Measurements from ENCODE around the gene OLFML1.

The OLFML1 gene

DNA sequence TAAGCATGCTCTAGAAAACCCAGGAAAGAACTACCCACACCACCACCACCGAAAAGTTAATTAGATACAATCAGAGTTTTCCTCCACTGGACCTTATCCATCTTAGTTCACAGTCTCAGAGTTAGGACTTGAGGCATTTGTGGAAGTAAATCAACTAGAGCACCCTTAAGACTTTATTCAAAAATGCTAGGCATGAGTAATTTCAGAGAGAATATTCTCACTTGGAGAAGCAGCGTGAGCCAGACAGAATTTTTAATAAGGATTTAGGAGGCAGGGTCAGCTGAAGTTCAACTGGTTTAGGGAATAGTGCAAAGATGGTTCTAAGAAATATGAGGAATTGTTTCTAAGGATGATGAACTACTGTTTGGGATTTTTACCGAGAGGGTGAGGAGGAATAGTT is 1.2 kb upstream of the OLFML1 start:
- no peak for DNase-seq

DNA sequence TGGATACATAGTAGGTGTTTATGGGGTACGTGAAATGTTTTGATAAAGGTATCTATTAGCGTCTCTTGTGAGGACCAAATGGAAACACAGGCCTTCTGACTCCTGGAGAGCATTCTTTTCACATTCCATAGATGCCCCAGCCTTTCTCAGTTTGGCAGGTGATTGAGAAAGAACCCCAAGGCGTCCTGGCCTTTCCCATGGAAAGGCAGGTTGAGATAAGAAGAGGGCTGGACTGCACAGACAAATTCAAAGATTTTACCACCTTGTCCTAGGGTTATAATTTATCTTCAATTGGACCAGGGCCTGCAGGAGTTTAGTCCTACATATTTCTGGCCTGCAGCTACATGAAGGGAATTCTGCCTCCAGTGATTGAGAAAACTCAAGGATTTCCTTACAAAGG is 661 bp upstream of the OLFML1 start:
- DNase-seq: no peak

DNA sequence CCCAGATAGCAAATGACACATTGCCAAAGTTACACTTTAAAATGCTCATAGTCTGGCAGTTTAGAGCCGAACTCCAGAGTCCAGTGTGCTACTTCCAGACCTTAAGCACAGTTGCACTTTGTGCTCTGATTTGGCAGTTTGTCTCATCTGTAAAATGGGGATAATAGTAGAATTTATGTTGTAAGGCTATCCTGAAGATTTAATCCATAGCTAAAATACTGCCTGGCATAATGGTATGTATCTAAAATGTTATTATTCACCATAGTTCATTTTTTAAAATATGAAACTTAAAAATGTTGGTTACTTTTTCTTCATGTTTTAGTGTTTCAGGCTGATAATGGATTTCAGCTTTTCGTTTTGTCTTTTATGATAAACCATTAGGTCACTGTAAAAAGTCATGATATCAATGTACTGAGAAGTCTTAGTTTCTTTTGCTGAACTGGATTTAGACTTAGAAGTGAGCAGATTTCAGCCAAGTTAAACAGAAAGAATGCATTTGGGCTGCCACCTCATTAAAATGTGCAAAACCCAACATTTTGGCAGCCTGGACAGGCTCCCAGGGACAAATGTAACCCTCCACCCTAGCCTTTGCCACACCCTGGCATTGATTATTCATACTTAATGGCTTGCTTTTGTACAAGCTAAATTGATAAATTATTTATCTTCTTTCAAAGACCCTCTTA is 933 bp downstream of the OLFML1 start:
- DNase-seq: no peak

DNA sequence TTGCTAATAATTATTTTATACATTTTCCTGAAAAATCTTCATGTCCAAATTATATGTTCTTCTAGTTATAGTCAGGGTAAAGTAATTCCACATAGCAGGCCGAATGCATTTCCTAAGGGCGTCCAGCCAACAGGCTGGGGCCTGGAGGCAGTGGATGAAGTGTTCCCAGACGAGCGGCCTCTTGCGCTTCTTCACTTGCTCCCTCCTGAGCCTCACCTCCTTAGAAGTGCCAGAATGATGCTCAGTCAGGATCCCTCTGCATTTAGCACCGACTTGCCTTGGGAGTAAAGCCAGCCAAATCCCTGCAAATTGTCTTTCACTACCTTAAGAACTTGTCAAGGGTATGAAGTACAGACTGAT is 1.5 kb downstream of the OLFML1 start:
- no peak for DNase-seq

DNA sequence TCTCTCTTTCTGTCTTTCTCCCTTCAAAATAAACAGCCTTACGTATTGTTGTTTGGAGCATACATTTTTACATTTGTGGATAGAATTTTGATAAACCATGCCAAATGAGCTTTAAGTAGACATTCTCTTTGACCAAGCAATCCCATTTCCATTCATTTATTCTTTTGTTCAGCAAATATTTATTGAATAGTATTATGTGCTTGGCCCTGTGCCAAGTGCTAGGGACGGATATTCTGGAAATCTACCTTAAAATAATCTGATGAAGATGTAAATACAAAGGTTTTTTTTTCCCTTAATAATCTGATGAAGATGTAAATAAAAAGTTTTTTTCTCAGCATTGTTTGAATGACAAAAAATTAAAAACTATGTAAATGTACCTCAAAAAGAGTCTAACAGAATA is 2.1 kb downstream of the OLFML1 start:
- no peak for DNase-seq

DNA sequence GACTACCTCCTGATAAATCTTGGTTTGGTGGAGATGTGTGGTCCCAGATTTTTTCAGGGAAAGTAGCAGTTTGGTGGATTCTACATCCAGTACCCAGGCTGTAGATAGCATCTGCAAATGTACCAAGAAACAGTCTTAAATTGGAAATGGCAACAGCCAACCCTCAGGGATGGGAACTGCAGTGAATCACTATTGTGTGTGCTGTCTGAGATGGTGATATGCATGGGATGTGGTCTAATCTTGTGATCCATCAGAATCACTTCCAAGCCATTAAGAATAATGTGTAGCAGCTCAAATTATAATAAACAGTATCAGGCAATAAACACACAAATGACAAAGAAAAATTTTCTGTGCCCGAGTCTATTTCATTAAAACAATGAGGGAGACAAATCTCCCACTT is 3.4 kb downstream of the OLFML1 start:
- no peak for DNase-seq

DNA sequence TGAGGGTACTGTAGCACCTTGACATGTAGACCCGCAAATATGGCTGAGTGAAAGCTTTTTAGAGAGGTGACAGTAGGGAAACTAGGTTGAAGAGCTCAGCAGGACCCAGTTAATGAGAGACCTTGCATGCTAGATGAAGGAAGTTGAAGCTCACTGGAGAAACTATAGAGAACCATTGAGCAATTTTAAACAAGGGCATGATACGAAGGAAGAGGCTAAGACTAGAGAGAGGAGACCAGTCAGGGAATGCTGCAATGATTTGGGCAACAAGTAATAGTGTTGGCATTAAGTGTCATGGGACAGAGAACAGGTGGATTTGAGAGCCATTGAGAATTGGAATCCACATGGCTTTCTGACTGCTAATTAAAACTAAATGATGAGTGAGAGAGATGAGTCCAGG is 4.1 kb downstream of the OLFML1 start:
- DNase-seq: no peak

DNA sequence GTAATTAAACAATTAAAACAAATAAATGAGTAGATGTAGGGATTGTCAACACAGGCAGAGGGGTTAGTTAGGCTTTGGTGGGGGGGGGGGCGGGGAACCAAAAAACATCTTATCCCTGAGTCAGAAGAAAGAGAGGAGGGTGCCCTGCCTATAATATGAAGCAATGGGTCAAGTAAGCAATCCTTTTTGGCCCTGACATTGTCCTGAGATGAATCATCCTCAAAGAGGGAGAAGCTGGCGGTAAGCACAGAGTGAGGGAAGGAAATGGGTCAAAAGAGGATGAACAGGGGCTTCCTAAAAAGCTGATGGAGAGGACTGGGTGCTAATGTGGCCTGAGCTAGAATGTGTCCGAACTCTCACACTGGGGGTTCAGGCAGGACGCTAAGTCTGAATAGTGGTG is 4.7 kb downstream of the OLFML1 start:
- no peak for DNase-seq

DNA sequence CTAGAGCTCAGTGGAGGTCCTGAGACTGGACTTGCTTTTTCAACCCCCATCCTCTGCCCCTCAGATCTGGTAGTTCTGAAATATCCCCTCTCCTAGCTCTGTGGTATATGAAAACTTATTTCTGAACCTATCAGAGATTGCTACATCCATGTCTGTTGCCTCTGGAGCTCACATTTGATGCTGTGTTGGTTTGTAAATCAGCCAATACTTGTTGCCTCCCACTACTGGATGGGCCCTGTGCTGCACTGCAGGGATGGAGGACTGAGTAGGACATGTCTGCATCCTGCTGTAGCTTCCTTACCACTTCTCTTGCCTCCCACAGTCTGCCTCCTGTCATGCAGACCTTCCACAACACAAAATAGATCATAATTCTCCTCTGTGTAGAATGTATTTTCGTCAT is 5.2 kb downstream of the OLFML1 start:
- DNase-seq: no peak

DNA sequence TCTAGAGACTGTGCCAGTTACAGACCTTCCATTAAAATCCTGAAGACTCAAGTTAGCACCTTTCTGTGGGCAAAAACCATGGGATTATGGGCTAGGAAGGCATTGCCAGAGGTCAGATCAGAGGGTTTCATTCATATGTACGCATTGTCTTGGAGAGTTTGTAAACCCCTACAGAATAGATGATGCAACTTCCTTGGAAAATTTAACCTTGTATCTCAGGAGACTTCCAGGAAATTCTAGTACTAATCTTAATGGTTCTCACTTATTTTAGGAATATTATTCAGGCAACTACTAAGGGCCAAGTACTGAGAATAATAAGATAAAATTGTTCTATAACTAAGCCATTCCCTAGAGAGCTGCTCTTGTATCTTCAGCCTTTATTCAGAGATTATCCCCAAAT is 6.9 kb downstream of the OLFML1 start:
- DNase-seq: no peak

DNA sequence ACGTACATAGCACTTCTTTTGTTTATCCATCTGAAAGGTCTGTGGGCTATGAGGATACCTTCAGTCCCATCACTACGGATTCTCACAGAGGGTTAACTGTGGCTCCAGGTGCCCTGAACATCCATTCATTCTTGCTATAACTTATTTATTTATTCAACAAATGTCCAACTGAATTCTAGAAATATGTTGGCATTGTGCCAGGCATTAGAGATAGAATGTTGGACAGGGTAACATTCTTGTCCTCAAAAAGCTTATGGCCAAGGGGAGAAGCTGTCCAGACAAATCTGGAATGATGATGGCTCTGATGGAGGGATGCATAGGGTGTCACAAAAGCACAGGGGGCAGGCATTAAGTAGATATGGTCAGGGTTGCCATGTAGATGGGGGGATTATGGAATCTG is 8.4 kb downstream of the OLFML1 start:
- no peak for DNase-seq

DNA sequence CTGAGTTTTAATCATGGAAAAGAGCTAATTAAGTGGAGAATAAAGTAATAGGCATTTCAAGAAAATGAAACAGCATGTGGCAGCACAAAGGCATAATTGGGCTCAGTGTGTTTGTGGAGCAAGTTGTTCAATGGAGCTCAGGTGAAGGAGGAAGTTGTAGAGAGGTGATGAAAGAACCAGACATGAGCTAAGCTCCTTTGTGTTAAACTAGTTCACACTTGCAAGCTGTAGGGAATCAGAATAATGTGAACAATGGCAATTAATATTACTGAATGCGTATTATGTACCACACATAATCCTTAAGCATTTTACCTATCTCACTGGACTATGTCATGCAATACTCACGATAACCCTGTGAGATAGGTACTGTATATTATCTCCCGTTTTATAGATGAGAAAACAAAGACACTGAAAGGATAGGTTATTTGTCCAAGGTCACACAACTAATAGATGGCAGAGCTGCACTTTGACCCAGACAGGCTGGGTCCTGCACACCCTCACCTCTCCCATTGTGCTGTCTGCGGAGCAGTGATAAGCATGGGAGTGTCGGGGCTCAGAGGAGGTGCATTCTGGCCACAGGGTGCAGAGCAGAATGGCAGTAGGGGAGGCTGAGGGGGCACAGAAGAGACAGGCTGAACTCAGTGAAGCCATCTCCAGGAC is 8.9 kb downstream of the OLFML1 start:
- DNase-seq: no peak

DNA sequence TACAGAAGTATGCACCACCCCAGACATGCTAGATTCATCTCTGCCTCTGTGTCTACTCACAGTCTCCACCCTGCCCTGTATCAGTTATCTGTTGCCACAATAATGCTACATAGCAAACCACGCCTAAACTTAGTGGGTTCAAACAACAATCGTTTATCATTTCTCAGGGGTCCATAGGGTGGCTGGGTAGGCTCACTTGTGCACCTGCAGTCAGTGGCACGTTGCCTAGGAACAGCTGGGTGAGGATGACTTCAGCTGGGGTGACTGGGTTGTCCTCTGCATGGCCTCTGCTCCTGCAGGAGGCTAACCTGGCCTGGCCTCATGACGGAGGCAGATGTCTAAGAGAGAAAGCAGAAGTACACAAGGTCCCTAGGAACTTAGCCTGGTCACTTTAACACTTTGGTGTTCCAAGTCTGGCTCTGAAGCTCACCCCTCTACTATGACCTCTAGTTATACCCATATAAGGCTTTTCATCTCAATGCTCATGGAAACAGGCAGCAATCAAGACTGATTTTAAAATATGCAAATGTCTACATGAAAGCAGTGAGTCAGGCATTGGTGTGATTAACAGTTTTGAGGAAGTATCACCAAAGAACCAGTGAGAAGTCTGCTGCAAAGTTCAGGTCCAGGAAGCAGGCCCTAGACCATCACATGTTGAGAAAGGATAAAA is 10.7 kb downstream of the OLFML1 start:
- no peak for DNase-seq

DNA sequence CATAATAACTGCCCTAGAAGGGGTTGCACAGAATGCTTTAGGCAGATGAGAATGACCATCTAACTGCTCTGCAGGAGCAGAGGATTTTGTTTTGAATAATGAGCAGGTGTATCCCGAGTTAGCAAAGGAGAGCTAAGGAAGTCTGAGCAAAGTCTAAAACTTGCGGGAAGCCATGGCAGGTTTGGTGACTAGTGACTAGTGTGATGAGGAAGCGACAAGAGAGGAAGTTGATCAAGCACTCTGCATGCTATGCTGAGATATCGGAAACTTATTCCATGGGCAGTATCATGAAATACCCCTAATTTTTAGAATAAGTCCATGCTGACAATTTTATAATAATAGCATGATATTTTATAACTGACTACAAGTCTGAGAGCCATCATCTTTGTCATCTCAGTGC is 12.9 kb downstream of the OLFML1 start:
- DNase-seq: no peak

DNA sequence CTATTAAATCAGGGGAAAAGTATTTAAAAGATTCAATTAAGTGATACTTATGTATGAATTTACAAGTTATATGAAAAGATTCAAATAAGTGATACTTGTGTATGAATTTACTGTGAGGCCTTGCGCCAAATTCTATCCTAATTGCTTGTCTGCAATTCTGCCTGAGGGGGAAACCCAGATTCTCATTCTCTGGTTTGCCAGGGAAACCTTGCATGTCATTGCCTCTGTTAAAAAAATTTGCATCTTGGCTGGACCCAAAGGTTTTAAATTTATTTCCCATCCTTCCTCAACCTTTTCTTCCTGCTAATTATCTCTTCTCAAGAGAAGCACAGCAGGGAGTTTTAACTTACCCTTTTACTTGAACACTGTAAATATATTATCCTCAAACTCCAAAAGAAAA is 13.8 kb downstream of the OLFML1 start:
- DNase-seq: no peak

DNA sequence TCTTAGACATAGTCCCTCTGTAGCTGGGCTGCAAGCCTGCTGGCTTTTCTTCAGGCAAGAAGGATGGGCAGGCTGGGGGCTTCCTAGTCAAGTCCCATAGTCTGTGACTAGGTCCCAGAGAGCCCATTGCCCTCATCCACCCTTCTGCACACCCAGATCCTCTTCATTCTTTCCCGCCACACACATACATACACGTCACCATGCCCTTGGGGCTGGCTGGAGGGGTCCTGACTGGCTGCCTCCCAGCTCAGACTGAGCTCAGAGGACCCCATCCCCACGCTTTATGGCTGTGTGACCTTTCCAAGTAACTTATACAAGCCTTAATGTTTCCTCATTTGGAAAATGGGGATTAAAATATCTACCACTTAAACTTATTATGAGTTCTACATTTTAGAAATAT is 14.9 kb downstream of the OLFML1 start:
- no peak for DNase-seq

DNA sequence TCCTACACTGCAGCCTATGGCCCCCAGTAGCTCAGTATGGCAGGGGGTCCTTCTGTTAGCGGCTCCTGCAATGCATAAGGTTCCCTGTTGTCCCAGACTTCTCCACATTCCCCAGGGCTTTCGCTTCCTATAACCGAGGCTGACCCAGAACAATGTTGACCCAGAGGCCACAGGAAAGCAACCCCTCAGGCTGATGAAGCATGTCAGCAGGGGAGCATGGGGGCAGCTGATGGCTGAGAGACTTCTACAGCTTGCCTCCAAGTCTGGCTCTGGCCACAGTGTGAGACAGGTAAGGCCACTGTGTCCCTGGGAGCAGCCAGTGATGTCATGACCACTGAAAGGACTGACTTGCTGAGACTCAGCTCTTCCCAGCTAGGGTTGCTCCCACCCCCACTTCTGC is 15.9 kb downstream of the OLFML1 start:
- DNase-seq: no peak

DNA sequence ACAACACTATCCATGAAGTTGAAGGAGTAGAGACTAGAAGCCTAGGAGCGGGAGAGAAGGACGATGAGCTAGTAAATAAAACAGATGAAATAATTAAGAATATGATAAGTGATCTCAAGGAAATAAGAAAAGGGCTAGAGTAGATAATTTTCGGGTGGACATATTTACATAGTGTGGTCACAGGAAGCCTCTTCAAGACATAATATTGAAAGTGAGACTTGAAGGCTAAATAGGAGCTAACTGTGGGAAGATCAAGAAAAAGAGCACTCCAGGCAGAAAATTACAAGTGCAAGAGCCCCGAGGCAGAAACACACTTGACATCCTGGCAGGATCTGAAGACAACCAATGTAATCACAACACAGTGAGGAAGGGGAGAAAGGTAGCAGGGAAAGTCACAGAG is 16.6 kb downstream of the OLFML1 start:
- no peak for DNase-seq

DNA sequence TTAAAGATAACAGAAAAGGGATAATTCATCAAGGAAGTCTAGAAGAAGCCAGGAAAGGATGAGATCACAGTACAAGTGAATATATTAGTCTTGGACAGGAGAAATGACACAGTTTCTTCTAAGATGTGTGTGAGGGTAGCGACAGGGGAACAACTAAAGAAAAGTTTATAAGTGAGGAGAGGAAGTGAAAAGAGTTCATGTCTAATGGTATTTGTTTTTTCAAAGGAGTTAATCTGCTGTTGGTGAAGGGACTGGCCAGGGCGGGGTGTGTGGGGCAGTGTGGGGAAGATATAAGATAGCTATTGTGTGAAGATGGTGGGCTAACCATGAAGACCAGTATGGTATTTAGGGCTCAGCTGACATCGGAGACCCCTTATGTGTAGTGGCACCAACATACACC is 20.9 kb downstream of the OLFML1 start:
- no peak for DNase-seq

DNA sequence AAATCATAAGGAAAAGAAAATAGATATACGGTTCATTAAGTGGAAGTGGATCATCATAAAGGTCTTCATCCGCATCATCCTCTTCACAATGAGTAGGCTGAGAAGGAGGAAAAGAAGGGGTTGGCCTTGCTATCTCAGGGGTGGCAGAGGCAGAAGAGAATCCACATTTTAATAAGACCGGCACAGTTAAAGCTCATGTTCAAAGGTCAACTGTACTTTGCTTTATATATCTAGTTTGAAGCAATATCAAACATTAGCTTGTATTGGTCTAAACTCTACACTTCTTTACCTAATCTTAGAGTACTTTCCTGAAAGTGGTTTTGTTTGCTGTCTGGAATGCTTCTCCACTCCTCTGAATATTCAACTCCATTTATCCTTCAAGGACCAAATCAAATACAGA is 22.8 kb downstream of the OLFML1 start:
- no peak for DNase-seq

DNA sequence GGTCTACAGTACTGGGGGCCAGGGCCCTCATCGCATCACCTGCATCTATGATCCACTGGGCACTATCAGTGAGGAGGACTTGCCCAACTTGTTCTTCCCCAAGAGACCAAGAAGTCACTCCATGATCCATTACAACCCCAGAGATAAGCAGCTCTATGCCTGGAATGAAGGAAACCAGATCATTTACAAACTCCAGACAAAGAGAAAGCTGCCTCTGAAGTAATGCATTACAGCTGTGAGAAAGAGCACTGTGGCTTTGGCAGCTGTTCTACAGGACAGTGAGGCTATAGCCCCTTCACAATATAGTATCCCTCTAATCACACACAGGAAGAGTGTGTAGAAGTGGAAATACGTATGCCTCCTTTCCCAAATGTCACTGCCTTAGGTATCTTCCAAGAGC is 24.7 kb downstream of the OLFML1 start:
- no peak for DNase-seq

DNA sequence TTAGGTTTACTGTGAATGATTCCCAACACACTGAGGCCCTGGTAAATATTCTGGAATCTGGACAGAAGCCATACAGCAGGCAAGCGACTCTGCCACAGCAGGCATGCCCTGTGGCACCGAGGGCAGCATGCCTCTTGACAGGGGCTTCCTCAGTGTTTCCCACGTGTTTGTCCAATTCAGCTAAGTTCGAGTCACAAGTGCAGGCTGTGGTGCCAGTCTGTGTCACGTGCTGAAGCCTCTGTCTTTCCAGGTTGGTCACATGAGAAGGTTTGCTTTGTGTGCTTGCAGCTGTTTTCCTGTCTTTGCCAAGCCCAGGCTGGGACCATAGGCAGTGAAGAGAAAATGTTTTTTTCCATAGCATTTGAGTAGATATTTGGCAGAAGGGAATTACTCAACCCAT is 26.1 kb downstream of the OLFML1 start:
- no peak for DNase-seq

DNA sequence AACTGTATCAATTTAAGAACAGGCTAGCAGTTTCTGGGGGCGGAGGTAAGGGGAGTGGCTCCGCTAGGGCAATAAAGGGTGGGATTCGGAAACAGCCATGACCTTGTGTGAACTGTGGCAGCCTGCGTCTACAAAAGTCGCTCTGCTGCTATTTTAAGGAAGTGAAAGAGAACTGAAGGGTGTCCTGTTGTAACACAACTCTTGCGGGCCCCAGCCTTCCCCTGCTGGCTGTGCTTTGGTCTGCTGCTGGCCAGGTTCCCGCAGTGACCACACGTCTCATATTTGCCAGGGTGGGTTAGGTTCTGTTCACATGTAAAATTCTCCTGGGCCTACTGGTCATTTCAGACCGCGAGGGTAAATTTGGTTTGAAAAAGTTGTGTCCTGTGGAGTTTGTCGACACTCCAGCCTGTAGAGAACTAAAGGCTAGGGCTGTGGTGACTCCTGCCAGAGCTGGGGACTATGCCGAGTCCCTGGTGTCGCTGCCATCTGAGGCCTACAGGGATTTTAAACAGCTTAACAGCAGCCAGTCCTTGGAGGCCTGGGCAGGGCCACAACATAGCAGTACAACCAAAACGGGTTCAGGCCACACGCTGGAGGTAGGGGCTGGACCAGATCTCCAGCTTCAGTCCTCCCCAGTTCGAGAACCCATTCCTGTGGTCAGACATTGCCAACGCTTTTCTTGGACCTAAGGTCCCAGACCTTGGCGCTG is 27.4 kb downstream of the OLFML1 start:
- no peak for DNase-seq
